Measurements from ENCODE around the gene KIR3DL3.
"Not testable (repeated sequence)": the region's sequence is repeated elsewhere in the genome, so short reads cannot be mapped to it uniquely, and the experiment has no call there.

Gene KIR3DL3

DNA sequence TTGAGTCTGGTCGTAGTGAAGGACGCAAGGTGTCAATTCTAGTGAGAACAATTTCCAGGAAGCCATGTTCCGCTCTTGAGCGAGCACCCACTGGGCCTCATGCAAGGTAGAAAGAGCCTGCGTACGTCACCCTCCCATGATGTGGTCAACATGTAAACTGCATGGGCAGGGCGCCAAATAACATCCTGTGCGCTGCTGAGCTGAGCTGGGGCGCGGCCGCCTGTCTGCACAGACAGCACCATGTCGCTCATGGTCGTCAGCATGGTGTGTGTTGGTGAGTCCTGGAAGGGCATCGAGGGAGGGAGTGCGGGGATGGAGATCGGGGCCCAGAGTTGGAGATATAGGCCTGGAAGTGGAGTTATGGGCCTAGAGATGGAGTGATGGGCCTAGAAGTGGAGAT lies 14.1 kb downstream of the KIR3DL3 start, which contains the start of gene KIR2DL3:
Gene KIR2DL3 (plus strand): TSS at position 208 of the 400 bp plus-strand sequence. CDS start 33 bp downstream, at position 241.
- DNase-seq: not testable (repeated sequence)

DNA sequence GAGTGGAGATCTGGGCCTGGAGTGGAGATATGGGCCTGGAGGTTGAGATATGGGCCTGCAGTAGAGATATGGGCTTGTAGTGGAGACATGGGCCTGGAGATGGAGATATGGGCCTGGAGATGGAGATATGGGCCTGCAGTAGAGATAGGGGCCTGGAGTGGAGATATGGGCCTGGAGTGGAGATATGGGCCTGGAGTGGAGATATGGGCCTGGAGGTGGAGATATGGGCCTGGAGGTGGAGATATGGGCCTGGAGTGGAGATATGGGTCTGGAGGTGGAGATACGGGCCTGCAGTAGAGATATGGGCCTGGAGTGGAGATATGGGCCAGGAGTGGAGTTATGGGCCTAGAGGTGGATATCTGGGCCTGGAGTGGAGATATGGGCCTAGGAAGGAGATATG lies 14.5 kb downstream of the KIR3DL3 start:
- DNase-seq: no peak

DNA sequence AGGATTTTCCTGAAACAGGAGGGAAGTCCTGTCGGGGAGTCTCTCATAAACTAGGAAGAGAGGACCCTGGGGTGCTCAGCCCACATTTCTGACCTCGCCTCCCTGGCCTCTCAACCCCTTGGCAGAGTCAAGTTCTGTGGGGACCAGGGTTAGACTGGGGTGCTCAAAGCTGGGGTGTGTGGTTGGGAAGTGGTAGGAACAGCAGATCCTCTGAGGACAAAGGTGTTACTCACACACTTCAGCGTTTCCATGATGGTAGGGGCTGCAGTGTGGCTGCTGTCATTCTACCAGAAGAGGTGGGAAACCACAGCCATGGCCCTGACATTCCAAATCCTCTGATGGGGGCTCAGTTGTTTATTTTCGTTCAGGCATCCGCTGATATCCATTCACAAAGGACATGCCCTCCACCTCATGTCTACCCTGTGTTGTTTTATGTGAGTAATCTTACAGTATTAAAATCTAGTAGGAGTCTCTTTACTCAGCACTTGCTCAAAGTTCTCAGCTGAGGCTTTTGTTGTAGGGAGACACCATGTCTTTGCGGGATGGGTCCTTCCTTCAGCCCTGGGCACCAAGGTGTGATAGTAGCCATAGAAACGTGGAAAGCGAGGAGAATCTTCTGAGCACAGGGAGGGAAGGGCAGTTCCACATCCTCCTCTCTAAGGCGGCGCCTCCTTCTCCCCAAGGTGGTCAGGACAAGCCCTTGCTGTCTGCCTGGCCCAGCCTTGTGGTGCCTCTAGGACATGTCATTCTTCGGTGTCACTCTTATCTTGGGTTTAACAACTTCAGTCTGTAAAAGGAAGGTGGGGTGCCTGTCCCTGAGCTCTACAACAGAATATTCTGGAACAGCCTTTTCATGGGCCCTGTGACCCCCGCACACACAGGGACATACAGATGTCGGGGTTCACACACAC lies 15.6 kb downstream of the KIR3DL3 start:
- no peak for DNase-seq

DNA sequence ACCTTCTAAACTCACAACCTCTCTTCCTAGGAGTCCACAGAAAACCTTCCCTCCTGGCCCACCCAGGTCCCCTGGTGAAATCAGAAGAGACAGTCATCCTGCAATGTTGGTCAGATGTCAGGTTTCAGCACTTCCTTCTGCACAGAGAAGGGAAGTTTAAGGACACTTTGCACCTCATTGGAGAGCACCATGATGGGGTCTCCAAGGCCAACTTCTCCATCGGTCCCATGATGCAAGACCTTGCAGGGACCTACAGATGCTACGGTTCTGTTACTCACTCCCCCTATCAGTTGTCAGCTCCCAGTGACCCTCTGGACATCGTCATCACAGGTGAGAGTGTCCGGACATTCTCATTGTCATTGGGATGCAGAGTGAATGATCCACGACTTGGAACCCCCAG lies 17.7 kb downstream of the KIR3DL3 start:
- not testable (repeated sequence) for DNase-seq

DNA sequence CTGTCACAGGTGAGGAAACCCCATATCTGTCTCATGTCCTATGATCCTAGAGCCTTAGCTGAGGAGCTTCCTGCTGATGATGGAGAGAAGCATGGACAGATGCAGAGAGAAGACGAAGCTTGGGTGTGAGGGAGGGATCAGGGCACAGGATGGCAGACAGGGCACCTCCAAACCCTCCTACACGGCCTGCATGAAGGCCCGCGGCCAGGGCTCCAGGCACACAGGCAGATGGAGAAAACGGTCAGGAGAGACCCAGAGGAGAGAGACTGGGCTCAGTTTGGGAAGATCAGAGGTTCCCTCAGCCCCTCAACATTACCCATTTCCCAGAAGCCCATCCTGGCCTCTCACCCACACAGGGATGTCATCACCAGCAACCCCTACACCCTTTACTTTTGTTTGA lies 19.8 kb downstream of the KIR3DL3 start:
- not testable (repeated sequence) for DNase-seq

DNA sequence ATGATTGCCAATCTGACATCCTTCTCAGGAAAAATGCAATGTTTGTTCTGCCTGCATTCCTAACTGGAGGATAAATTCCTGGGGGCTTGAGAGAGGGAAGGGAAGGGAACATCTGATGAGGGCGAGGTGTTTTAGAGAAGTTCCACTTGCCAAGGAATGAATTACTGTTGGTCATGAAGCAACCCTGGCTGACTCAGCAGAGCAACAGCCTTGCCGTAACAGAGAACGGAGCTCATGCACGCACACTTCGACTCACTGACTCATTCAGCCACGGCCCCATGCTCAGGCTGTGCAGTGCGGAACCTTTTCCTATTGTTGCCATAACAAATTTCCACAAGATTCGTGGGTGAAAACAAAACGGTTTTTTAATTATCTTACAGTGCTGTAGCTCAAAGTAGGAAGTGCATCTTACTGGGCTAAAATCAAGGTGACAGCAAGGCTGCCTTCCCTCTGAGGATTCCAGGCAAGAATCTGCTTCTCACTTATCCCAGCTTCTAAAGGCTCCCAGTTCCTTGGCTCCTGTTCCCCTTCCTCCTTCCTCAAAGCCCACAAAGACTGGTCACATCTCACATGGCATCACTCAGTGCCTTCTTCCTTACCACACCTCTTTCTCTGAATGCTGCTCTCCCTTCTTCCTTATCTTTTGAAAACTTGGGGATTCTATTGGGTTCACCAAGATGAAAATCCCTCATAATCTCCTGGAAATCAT lies 23.5 kb downstream of the KIR3DL3 start:
- not testable (repeated sequence) for DNase-seq

DNA sequence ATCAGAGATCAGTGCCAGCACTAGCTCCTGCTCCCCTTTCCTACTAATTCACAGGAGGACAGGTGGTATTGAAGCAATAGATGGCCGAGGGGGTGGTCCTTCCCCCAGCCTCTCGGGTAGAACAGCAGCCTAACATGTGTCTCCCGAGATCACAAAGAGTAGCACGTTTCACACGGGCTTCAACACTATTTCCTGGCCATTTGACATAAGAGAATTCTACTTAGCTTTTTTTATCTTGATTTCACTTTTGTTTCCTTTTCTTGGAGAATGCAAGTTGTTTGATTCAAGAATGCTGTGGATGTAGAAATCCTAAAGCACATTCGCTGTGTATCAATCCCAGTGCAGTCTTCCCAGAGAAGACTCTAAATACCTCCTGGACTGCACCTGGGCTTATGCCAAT lies 26.0 kb downstream of the KIR3DL3 start:
- not testable (repeated sequence) for DNase-seq

DNA sequence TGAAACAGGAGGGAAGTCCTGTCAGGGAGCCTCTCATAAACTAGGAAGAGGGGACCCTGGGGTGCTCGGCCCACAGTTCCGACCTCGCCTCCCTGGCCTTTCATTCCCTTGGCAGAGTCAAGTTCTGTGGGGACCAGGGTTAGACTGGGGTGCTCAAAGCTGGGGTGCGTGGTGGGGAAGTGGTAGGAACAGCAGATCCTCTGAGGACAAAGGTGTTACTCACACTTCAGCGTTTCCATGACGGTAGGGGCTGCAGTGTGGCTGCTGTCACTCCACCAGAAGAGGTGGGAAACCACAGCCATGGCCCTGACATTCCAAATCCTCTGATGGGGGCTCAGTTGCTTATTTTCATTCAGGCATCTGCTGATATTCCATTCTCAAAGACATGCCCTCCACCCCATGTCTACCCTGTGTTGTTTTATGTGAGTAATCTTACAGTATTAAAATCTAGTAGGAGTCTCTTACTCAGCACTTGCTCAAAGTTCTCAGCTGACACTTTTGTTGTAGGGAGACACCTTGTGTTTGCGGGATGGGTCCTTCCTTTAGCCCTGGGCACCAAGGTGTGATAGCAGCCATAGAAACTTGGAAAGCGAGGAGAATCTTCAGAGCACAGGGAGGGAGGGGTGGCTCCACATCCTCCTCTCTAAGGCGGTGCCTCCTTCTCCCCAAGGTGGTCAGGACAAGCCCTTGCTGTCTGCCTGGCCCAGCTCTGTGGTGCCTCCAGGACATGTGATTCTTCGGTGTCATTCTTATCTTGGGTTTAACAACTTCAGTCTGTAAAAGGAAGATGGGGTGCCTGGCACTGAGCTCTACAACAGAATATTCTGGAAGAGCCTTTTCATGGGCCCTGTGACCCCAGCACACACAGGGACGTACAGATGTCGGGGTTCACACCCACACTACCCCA lies 32.2 kb downstream of the KIR3DL3 start:
- not testable (repeated sequence) for DNase-seq

DNA sequence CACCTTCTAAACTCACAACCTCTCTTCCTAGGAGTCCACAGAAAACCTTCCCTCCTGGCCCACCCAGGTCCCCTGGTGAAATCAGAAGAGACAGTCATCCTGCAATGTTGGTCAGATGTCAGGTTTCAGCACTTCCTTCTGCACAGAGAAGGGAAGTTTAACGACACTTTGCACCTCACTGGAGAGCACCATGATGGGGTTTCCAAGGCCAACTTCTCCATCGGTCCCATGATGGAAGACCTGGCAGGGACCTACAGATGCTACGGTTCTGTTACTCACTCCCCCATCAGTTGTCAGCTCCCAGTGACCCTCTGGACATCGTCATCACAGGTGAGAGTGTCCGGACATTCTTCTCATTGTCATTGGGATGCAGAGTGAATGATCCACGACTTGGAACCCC lies 34.3 kb downstream of the KIR3DL3 start:
- DNase-seq: not testable (repeated sequence)

DNA sequence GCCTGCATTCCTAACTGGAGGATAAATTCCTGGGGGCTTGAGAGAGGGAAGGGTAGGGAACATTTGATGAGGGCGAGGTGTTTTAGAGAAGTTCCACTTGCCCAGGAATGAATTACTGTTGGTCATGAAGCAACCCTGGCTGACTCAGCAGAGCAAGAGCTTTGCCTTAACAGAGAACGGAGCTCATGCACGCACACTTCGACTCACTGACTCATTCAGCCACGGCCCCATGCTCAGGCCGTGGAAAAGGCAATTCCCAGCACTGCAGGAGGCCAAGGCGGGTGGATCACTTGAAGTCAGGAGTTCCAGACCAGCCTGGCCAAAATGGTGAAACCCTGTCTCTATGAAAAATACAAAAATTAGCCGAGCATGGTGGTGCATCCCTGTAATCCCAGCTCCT lies 40.0 kb downstream of the KIR3DL3 start:
- not testable (repeated sequence) for DNase-seq

DNA sequence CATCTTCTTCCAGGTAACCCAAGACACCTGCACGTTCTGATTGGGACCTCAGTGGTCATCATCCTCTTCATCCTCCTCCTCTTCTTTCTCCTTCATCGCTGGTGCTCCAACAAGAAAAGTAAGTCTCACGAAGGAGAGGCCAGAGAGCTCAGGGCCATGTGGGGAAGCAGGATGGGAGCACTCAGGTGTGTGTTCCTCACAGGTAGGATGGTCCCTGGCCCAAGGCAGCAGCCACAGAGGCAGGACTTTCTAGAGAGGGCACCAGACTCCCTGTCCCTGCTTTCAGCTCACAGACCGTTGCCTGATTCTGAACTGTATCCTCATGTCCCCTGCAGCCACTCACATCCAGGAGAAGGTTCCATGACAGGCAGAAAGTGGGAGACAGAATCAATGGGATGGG lies 42.2 kb downstream of the KIR3DL3 start:
- not testable (repeated sequence) for DNase-seq

DNA sequence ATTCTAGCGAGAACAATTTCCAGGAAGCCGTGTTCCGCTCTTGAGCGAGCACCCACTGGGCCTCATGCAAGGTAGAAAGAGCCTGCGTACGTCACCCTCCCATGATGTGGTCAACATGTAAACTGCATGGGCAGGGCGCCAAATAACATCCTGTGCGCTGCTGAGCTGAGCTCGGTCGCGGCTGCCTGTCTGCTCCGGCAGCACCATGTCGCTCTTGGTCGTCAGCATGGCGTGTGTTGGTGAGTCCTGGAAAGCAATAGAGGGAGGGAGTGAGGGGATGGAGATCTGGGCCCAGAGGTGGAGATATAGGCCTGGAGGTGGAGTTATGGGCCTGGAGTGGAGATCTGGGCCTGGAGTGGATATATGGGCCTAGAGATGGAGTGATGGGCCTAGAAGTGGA lies 45.4 kb downstream of the KIR3DL3 start, which contains the start of gene KIR2DL1:
Gene KIR2DL1 (plus strand): TSS at position 148 of the 400 bp plus-strand sequence. CDS start 58 bp downstream, at position 206.
- not testable (repeated sequence) for DNase-seq

DNA sequence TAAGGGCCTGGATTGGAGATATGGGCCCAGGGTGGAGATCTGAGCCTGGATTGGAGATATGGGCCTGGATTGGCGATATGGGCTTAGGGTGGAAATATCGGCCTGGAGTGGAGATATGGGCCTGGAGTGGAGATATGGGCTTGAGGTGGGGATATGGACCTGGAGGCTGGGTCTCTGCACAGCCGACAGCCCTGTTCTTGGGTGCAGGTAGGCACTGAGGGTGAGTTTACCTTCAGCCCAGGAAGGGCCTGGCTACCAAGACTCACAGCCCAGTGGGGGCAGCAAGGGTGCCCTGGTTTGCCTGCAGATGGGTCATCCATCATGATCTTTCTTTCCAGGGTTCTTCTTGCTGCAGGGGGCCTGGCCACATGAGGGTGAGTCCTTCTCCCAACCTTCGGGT lies 46.3 kb downstream of the KIR3DL3 start:
- DNase-seq: not testable (repeated sequence)

DNA sequence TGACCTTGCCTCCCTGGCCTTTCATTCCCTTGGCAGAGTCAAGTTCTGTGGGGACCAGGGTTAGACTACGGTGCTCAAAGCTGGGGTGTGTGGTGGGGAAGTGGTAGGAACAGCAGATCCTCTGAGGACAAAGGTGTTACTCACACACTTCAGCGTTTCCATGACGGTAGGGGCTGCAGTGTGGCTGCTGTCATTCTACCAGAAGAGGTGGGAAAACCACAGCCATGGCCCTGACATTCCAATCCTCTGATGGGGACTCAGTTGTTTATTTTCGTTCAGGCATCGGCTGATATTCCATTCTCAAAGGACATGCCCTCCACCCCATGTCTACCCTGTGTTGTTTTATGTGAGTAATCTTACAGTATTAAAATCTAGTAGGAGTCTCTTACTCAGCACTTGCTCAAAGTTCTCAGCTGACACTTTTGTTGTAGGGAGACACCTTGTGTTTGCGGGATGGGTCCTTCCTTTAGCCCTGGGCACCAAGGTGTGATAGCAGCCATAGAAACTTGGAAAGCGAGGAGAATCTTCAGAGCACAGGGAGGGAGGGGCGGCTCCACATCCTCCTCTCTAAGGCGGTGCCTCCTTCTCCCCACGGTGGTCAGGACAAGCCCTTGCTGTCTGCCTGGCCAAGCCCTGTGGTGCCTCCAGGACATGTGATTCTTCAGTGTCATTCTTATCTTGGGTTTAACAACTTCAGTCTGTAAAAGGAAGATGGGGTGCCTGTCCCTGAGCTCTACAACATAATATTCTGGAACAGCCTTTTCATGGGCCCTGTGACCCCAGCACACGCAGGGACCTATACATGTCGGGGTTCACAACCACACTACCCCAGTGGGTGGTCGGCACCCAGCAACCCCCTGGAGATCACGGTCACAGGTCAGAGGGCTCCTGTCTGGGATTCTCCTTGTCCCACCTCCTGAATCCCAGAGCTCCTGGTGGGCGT lies 47.0 kb downstream of the KIR3DL3 start:
- not testable (repeated sequence) for DNase-seq

DNA sequence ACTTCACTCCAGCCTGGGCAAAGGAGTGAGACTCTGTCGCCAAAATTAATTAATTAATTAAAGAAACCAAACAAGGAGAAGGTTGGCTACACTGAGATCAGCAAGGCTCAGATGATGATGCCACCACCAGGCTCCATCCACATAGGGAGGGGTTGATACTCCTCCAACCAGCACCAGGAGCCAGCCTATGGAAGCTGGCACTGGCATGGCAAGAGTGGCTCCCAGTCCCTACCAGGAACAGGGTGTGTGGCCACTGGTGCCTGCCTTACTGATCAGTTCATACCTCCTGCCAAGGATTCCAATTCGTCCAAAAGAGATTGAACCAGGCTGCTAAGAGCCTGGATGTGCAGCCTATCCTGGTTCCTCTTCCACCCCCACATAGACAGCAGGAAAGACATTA lies 48.4 kb downstream of the KIR3DL3 start:
- not testable (repeated sequence) for DNase-seq

DNA sequence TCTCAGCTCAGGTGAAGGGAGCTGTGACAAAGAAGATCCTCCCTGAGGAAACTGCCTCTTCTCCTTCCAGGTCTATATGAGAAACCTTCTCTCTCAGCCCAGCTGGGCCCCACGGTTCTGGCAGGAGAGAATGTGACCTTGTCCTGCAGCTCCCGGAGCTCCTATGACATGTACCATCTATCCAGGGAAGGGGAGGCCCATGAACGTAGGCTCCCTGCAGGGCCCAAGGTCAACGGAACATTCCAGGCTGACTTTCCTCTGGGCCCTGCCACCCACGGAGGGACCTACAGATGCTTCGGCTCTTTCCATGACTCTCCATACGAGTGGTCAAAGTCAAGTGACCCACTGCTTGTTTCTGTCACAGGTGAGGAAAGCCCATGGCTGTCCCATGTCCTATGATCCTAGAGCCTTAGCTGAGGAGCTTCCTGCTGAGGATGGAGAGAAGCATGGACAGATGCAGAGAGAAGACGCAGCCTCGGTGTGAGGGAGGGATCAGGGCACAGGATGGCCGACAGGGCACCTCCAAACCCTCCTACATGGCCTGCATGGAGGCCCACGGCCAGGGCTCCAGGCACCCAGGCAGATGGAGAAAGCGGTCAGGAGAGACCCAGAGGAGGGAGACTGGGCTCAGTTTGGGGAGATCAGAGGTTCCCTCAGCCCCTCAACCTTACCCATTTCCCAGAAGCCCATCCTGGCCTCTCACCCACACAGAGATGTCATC lies 51.0 kb downstream of the KIR3DL3 start:
- DNase-seq: not testable (repeated sequence)

DNA sequence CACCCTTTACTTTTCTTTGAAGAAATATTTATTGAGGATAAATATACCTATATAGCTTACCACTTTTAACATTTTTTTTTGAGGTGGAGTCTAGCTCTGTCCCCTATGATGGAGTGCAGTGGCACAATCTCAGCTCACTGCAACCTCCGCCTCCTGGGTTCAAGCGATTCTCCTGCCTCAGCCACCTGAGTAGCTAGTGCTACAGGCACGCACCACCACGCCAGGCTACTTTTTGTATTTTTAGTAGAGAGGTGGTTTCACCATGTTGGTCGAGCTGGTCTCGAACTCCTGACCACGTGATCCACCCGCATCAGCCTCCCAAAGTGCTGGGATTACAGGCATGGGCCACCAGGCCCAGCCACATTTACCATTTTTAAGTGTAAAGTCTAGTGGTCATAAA lies 51.6 kb downstream of the KIR3DL3 start:
- not testable (repeated sequence) for DNase-seq

DNA sequence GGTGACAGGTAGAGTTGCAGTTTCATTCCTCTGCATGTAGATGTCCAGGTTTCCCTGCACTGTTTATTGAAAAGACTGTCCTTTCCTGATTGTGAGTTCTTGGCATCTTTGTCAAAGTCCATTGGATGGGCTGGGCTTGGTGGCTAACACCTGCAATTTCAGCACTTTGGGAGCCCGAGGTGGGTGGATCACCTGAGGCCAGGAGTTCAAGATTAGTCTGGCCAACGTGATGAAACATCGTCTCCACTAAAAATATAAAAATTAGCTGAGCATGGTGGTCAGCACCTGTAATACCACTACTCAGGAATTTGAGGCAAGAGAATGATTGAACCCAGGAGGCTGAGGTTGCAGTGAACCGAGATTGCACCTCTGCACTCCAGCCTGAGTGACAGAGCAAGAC lies 53.6 kb downstream of the KIR3DL3 start:
- not testable (repeated sequence) for DNase-seq

DNA sequence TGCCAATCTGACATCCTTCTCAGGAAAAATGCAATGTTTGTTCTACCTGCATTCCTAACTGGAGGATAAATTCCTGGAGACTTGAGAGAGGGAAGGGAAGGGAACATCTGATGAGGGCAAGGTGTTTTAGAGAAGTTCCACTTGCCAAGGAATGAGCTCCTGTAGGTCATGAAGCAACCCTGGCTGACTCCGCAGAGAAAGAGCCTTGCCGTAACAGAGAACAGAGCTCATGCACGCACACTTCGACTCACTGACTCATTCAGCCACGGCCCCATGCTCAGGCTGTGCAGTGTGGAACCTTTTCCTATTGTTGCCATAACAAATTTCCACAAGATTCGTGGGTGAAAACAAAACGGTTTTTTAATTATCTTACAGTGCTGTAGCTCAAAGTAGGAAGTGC lies 54.7 kb downstream of the KIR3DL3 start:
- not testable (repeated sequence) for DNase-seq

DNA sequence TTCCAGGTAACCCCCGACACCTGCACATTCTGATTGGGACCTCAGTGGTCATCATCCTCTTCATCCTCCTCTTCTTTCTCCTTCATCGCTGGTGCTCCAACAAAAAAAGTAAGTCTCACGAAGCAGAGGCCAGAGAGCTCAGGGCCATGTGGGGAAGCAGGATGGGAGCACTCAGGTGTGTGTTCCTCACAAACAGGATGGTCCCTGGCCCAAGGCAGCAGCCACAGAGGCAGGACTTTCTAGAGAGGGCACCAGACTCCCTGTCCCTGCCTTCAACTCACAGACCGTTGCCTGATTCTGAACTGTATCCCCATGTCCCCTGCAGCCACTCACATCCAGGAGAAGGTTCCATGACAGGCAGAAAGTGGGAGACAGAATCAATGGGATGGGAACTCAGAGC lies 58.7 kb downstream of the KIR3DL3 start:
- DNase-seq: not testable (repeated sequence)

All from NCI-H524 treated with DMSO at 0.1 percent for 48 hours (cell line).